K562 (cell line): ENCODE measurements around the gene EBNA1BP2. TPM values are rescaled to one million over a fixed set of nuclear protein-coding genes. Genes with fewer than 3 reads are reported as not detected.

ENCODE experiments used
- ASH1L ChIP-seq: fragments of 450-650 bp; IDR thresholded peaks from 2 replicates; pipeline ENCODE4 v1.6.1; 2018; ENCODE audit warnings: borderline replicate concordance, mild to moderate bottlenecking, low read depth; ENCODE audit not compliant: partially characterized antibody
- C11orf30 ChIP-seq: fragments of 450-650 bp; IDR thresholded peaks from 2 replicates; pipeline ENCODE4 v1.6.1; 2016; ENCODE audit warnings: low read depth, mild to moderate bottlenecking
- CHD4 ChIP-seq: fragments of 200-600 bp; sonication (generic); IDR thresholded peaks from 3 replicates; pipeline ENCODE4 v1.6.1; 2012; ENCODE audit warnings: low read depth, mild to moderate bottlenecking, mixed read lengths, low read length, inconsistent platforms; ENCODE audit not compliant: insufficient read depth, insufficient replicate concordance, poor library complexity, severe bottlenecking
- DIDO1 ChIP-seq: fragments of 450-650 bp; IDR thresholded peaks from 2 replicates; pipeline ENCODE4 v1.6.1; 2016; ENCODE audit warnings: low read depth, missing biosample characterization, missing genetic modification characterization
- ERF ChIP-seq: fragments of 450-650 bp; formaldehyde crosslinking; IDR thresholded peaks from 2 replicates; pipeline ENCODE4 v1.4.0; 2020; ENCODE audit warnings: mild to moderate bottlenecking, mixed read lengths
- KDM1A ChIP-seq, 2 experiments: fragments of 450-650 bp; IDR thresholded peaks; 2 replicates each; pipeline ENCODE4 v1.6.1; 2016; ENCODE audit warnings: mild to moderate bottlenecking in 2 of 2
- KDM5B ChIP-seq: fragments of 200-600 bp; sonication (generic); IDR thresholded peaks from 2 replicates; pipeline ENCODE4 v1.6.1; 2012; ENCODE audit warnings: low read depth, mild to moderate bottlenecking, moderate library complexity, low read length, control low read depth, inconsistent platforms; ENCODE audit not compliant: insufficient replicate concordance
- MYC ChIP-seq, 2 experiments: fragments of 250-450 bp in 1 of 2; sonication (Bioruptor Pico) in 1 of 2; IDR thresholded peaks; 2 replicates each; pipeline versions ENCODE4 v1.5.1 to v1.6.1; 2012 to 2021; ENCODE audit warnings: low read depth in 2 of 2, borderline replicate concordance in 1 of 2, improper control_type of control experiment in 1 of 2, low read length in 1 of 2, mild to moderate bottlenecking in 1 of 2, moderate library complexity in 1 of 2
- NRF1 ChIP-seq, 2 experiments: fragments of 450-650 bp; IDR thresholded peaks in 1 of 2; conservative IDR thresholded peaks in 1 of 2; 2 replicates each; pipeline ENCODE4 v1.6.1; 2014; ENCODE audit warnings: mild to moderate bottlenecking in 2 of 2
- PHF20 ChIP-seq: fragments of 450-650 bp; IDR thresholded peaks from 2 replicates; pipeline ENCODE4 v1.6.1; 2018; ENCODE audit not compliant: partially characterized antibody
- POLR2AphosphoS2 ChIP-seq: IDR thresholded peaks from 2 replicates; pipeline ENCODE4 v1.6.1; 2012; ENCODE audit warnings: low read length, improper control_type of control experiment
- POLR2AphosphoS5 ChIP-seq: IDR thresholded peaks from 2 replicates; pipeline ENCODE4 v1.6.1; 2011; ENCODE audit warnings: mild to moderate bottlenecking, low read depth, low read length, moderate library complexity; ENCODE audit not compliant: control insufficient read depth, insufficient read depth
- POLR3A ChIP-seq: IDR thresholded peaks from 2 replicates; pipeline ENCODE4 v1.6.1; 2011; ENCODE audit warnings: borderline replicate concordance, mild to moderate bottlenecking, moderate library complexity; ENCODE audit not compliant: insufficient read length, insufficient read depth; ENCODE audit errors: extremely low read depth
- PRMT5 ChIP-seq: sonication (generic); formaldehyde crosslinking; IDR thresholded peaks from 2 replicates; pipeline ENCODE4 v1.5.0; 2020; ENCODE audit warnings: missing genetic modification reagents
- PTTG1 ChIP-seq: fragments of 450-650 bp; IDR thresholded peaks from 2 replicates; pipeline ENCODE4 v1.6.1; 2016; ENCODE audit warnings: low read depth, mild to moderate bottlenecking, missing genetic modification characterization, missing compliant biosample characterization
- SIN3B ChIP-seq: fragments of 450-650 bp; IDR thresholded peaks from 2 replicates; pipeline ENCODE4 v1.6.1; 2017; ENCODE audit warnings: low read depth, mild to moderate bottlenecking, moderate library complexity
- SRF ChIP-seq, 2 experiments: fragments of 250-450, 450-650 bp in 1 of 2; sonication (Bioruptor Pico) in 1 of 2; sonication (generic) in 1 of 2; formaldehyde crosslinking; IDR thresholded peaks; 2 replicates each; pipeline versions ENCODE4 v1.5.0 to v1.5.1; 2020 to 2022; ENCODE audit warnings: mild to moderate bottlenecking in 1 of 2, missing genetic modification reagents in 1 of 2
- STAG1 ChIP-seq: sonication (generic); formaldehyde crosslinking; IDR thresholded peaks from 2 replicates; pipeline ENCODE4 v1.5.0; 2020; ENCODE audit warnings: missing genetic modification reagents, borderline replicate concordance
- TBL1XR1 ChIP-seq, 2 experiments: IDR thresholded peaks; 2 replicates each; pipeline ENCODE4 v1.6.1; 2012; ENCODE audit warnings: improper control_type of control experiment in 2 of 2, low read length in 2 of 2, mild to moderate bottlenecking in 1 of 2
- ZBED1 ChIP-seq: IDR thresholded peaks from 2 replicates; pipeline ENCODE4 v1.6.1; 2014
- ZBTB7A ChIP-seq: IDR thresholded peaks from 2 replicates; pipeline ENCODE4 v1.6.1; 2011; ENCODE audit warnings: low read depth, mild to moderate bottlenecking, low read length, moderate library complexity, borderline replicate concordance; ENCODE audit not compliant: control insufficient read depth
- ZNF175 ChIP-seq: fragments of 200-800 bp; sonication (Bioruptor generic); IDR thresholded peaks from 2 replicates; pipeline ENCODE4 v1.6.1; 2016; ENCODE audit warnings: low read depth, mild to moderate bottlenecking, missing genetic modification characterization, missing compliant biosample characterization
- ZNF224 ChIP-seq: sonication (generic); formaldehyde crosslinking; IDR thresholded peaks from 2 replicates; pipeline ENCODE4 v1.8.0; 2022; ENCODE audit warnings: mild to moderate bottlenecking, missing genetic modification reagents
- polyA plus RNA-seq, 8 experiments: library from polyadenylated mRNA; depleted of rRNA in 4 of 8; stranded (reverse) in 5 of 8; unstranded in 3 of 8; fragments of >200 nt; fragmentation: Nextera tagmentation in 2 of 8; fragmentation: Illumina TruSeq in 1 of 8; extraction: Ambion mirVana in 2 of 8; extraction: Trizol in 1 of 8; gene quantifications; 2 replicates each; pipeline versions ENCODE4 v1.2.1 to v1.2.3, GENCODE V29; 2011 to 2014; ENCODE audit warnings: inconsistent platforms in 1 of 8, missing spikeins in 1 of 8
- total RNA-seq, 7 experiments: library from RNA; depleted of rRNA in 6 of 7; stranded (reverse); fragments of >200 nt in 6 of 7; fragmentation: Illumina TruSeq in 2 of 7; extraction: Trizol in 2 of 7; gene quantifications; 2 replicates each; pipeline versions ENCODE4 v1.2.1 to v1.2.3, GENCODE V29; 2011 to 2021; ENCODE audit warnings: low replicate concordance in 1 of 7
- TF ChIP-seq, protein P1 (sequence below): fragments of 250-450 bp; sonication (Bioruptor Pico); IDR thresholded peaks from 2 replicates; pipeline ENCODE4 v1.9.0; 2021; ENCODE audit warnings: mild to moderate bottlenecking, inconsistent platforms

EBNA1BP2 gene
- total and polyA plus RNA-seq, 9 of the 15 experiments (the other 6 are each of a cell fraction or from before 2014, with no cell fraction given): 95.2 to 349 (median 249) TPM

- TF ChIP-seq SIN3B: peak; percentile 76
- peak; percentile 98 for TF ChIP-seq MYC (IDR thresholded peaks at IDR 0.05; ENCODE audit: low read depth, low read length)
- peak; percentile 93 for TF ChIP-seq MYC (CRISPR knock-in tag; IDR thresholded peaks at IDR 0.05; ENCODE audit: borderline replicate concordance, low read depth)
- TF ChIP-seq KDM5B: peak; percentile 79
- no peak for TF ChIP-seq ZNF224 (CRISPR knock-in tag)
- TF ChIP-seq PHF20: peak; percentile 96
- no peak for TF ChIP-seq TBL1XR1 (IDR thresholded peaks at IDR 0.05; ENCODE audit: low read length in 2 of 2)
- TF ChIP-seq, protein P1, sequence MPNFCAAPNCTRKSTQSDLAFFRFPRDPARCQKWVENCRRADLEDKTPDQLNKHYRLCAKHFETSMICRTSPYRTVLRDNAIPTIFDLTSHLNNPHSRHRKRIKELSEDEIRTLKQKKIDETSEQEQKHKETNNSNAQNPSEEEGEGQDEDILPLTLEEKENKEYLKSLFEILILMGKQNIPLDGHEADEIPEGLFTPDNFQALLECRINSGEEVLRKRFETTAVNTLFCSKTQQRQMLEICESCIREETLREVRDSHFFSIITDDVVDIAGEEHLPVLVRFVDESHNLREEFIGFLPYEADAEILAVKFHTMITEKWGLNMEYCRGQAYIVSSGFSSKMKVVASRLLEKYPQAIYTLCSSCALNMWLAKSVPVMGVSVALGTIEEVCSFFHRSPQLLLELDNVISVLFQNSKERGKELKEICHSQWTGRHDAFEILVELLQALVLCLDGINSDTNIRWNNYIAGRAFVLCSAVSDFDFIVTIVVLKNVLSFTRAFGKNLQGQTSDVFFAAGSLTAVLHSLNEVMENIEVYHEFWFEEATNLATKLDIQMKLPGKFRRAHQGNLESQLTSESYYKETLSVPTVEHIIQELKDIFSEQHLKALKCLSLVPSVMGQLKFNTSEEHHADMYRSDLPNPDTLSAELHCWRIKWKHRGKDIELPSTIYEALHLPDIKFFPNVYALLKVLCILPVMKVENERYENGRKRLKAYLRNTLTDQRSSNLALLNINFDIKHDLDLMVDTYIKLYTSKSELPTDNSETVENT (CRISPR knock-in tag): peak; percentile 50; the same call in 1 of the 2 replicates
- peak; percentile 45; the same call in 1 of the 2 replicates for TF ChIP-seq STAG1 (CRISPR knock-in tag)
- no peak for TF ChIP-seq POLR3A
- peak in 1 of 2 experiments; percentile 80; a peak in 1 of 4 replicates for TF ChIP-seq KDM1A (IDR thresholded peaks at IDR 0.05)
- TF ChIP-seq POLR2AphosphoS5: peak; percentile 77
- TF ChIP-seq SRF (CRISPR knock-in tag; IDR thresholded peaks at IDR 0.05): 0 out of 4 replicates have a peak, but pooled peaks of 1 of the 2 experiments have one; percentile 26
- peak; percentile 31; the same call in 1 of the 2 replicates for TF ChIP-seq ERF (CRISPR knock-in tag)
- TF ChIP-seq ZBTB7A: peak; percentile 6; the same call in 1 of the 2 replicates
- TF ChIP-seq POLR2AphosphoS2: no peak
- peak; percentile 85 for TF ChIP-seq DIDO1 (tag)
- TF ChIP-seq ZBED1: no peak
- no peak for TF ChIP-seq ASH1L
- peak; percentile 81 for TF ChIP-seq C11orf30
- TF ChIP-seq PRMT5 (CRISPR knock-in tag): no peak
- no peak for TF ChIP-seq CHD4
- no peak for TF ChIP-seq ZNF175 (CRISPR knock-in tag)
- TF ChIP-seq NRF1 (conservative IDR thresholded peaks at IDR 0.05 in 1 of 2, IDR thresholded peaks at IDR 0.05 in 1 of 2): 0 out of 4 replicates have a peak, but pooled peaks of 1 of the 2 experiments have one; percentile 22
- TF ChIP-seq PTTG1: no peak
Measured at GRCh38 chr1:43171876-43172526, at the start of gene EBNA1BP2, which contains the start of gene CFAP57 (continued).
